GM19324 (cell line): ENCODE data around the gene HOTAIR.

Source experiments
- ATAC-seq: cut with Tn5 transposase; IDR thresholded peaks from one replicate; pipeline ENCODE4 v1.9.1; 2021; ENCODE audit warnings: mild to moderate bottlenecking, moderate library complexity; ENCODE audit not compliant: unreplicated experiment, low FRiP score

Gene HOTAIR

GRCh38 chr12:53988541-53989226 lies 13.9 kb upstream of the HOTAIR start:
- no peak for ATAC-seq

- no peak for ATAC-seq
Observed at GRCh38 chr12:53987787-53988230, 13.1 kb upstream of the HOTAIR start.

- ATAC-seq = no peak
Observed at GRCh38 chr12:53986686-53987483, 12.1 kb upstream of the HOTAIR start.

GRCh38 chr12:53985994-53986685 lies 11.4 kb upstream of the HOTAIR start:
- no peak for ATAC-seq

GRCh38 chr12:53985692-53985993 lies 10.9 kb upstream of the HOTAIR start:
- ATAC-seq = no peak

- no peak for ATAC-seq
Observed at GRCh38 chr12:53984901-53985691, 10.3 kb upstream of the HOTAIR start, which contains the start of gene HOXC10. TSS of gene HOXC10 (plus strand) at chr12:53985146. CDS start at chr12:53985260, 114 bp downstream.

GRCh38 chr12:53983950-53984572 lies 9.3 kb upstream of the HOTAIR start:
- ATAC-seq = no peak

- ATAC-seq = no peak
Observed at GRCh38 chr12:53983568-53983949, 8.8 kb upstream of the HOTAIR start.

GRCh38 chr12:53982648-53983567 lies 8.2 kb upstream of the HOTAIR start:
- no peak for ATAC-seq

- ATAC-seq = no peak
Observed at GRCh38 chr12:53981634-53982565, 7.1 kb upstream of the HOTAIR start.

- no peak for ATAC-seq
Observed at GRCh38 chr12:53980802-53981496, 6.2 kb upstream of the HOTAIR start.

GRCh38 chr12:53980104-53980801 lies 5.5 kb upstream of the HOTAIR start:
- ATAC-seq = no peak

GRCh38 chr12:53978477-53979356 lies 4.0 kb upstream of the HOTAIR start:
- ATAC-seq = no peak

- no peak for ATAC-seq
Observed at GRCh38 chr12:53977596-53978445, 3.1 kb upstream of the HOTAIR start.
